ENCODE data around the gene PRPF40B.

PRPF40B gene

DNA sequence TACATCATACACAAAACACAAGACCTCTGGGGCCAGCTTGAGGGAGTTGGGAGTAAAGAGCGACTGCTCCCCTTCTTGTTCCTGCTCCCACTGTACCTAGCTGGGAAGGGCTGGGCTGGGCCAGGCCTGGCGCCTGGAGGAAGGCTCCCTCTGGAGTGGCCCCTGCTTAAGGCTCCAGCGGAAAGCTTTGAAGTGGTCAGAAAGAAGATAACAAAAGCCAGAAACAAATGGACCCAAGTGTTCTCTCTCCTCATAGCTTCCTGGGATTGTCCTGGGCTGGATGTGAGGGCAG, 25.3 kb downstream of the PRPF40B start:
- H3K36me3 ChIP-seq = peaks cover 79% of the 10 kb centered on the region
- no peak overlapping the region for H3K4me3 ChIP-seq (ENCODE audit: low read depth, low read length)
- TF ChIP-seq, protein P1, sequence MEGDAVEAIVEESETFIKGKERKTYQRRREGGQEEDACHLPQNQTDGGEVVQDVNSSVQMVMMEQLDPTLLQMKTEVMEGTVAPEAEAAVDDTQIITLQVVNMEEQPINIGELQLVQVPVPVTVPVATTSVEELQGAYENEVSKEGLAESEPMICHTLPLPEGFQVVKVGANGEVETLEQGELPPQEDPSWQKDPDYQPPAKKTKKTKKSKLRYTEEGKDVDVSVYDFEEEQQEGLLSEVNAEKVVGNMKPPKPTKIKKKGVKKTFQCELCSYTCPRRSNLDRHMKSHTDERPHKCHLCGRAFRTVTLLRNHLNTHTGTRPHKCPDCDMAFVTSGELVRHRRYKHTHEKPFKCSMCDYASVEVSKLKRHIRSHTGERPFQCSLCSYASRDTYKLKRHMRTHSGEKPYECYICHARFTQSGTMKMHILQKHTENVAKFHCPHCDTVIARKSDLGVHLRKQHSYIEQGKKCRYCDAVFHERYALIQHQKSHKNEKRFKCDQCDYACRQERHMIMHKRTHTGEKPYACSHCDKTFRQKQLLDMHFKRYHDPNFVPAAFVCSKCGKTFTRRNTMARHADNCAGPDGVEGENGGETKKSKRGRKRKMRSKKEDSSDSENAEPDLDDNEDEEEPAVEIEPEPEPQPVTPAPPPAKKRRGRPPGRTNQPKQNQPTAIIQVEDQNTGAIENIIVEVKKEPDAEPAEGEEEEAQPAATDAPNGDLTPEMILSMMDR (IDR thresholded peaks at IDR 0.05; ENCODE audit: low read depth, low read length) = no peak
- DNase-seq = no peak
- no peak overlapping the region for H3K27ac ChIP-seq
- no peaks in the 10 kb centered on the region for H3K27me3 ChIP-seq (ENCODE audit: insufficient read depth, low read depth, severe bottlenecking)
- H3K9me3 ChIP-seq (ENCODE audit: severe bottlenecking) = no peaks in the 10 kb centered on the region

DNA sequence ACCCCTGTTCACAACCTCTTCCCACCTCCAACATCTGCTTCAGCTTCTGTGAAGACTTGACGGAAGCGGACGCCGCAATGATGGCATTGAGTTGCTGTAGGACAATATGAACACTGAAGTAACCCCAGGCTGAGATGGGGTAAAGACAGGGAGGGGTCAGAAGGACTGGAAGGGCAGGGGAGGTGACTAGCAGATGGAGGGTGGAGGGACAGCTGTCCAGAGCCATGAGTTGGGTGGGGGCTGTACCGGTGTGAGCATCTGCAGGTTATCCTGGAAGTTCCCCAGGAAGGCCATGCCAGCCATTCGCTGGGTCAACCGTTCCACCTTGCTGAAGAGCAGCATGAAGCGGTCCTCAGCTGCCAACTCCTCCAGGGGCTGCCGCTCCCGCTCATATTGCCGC, 26.1 kb downstream of the PRPF40B start:
- DNase-seq = no peak
- peaks cover 78% of the 10 kb centered on the region for H3K36me3 ChIP-seq
- H3K27ac ChIP-seq = no peak overlapping the region
- no peak overlapping the region for H3K4me3 ChIP-seq (ENCODE audit: low read depth, low read length)
- no peaks in the 10 kb centered on the region for H3K27me3 ChIP-seq (ENCODE audit: insufficient read depth, low read depth, severe bottlenecking)
- no peaks in the 10 kb centered on the region for H3K9me3 ChIP-seq (ENCODE audit: severe bottlenecking)
- TF ChIP-seq, protein P1 (IDR thresholded peaks at IDR 0.05; ENCODE audit: low read depth, low read length) = no peak

DNA sequence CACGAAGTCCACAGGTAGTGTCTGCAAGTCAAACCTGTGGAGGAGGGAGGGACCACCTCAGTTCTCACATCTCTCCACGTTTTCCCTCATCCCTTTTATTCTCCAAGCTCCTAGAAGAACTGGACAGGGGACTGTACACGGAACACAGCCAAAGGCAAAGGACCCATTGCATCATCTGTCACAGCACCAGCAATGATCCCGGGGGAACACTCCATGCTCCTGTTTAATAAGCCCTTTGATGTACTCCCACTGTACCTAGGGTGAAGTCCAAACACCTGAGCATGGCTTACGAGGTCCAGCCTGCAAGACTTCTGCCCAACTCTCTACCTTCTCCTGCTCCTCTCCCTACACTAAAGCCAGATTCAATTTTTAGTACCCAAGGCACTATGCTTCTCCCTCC, 26.5 kb downstream of the PRPF40B start:
- Histone ChIP-seq H3K36me3 (peaks cover 78% of the 10 kb centered on the region), H3K4me3 (ENCODE audit: low read depth, low read length) (no peak overlapping the region), H3K9me3 (ENCODE audit: severe bottlenecking) (no peaks in the 10 kb centered on the region), H3K27me3 (ENCODE audit: insufficient read depth, low read depth, severe bottlenecking) (no peaks in the 10 kb centered on the region), H3K27ac (no peak overlapping the region)
- TF ChIP-seq, protein P1 (IDR thresholded peaks at IDR 0.05; ENCODE audit: low read depth, low read length) = no peak
- no peak for DNase-seq

DNA sequence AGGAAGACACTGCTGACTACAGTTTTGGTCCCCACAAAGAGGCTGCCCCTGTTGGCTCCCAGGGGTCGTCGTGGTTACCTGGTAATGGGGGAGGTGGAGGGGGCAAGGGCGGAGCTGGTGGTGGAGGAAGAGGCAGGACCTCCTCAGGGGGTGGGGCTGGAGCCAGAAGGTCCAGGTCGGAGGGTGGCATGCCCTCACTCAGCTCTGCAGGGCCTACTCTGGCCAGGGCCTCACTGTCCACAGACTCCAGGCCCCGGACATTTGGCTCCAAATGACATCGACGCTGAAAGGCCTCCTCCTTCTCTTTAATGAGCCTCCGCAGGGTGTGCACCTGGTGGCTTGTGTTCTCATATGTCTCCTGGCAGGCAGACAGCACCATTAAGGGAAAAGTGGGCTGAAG, 28.5 kb downstream of the PRPF40B start:
- no peaks in the 10 kb centered on the region for H3K9me3 ChIP-seq (ENCODE audit: severe bottlenecking)
- peaks cover 73% of the 10 kb centered on the region for H3K36me3 ChIP-seq
- no peak overlapping the region for H3K4me3 ChIP-seq (ENCODE audit: low read depth, low read length)
- no peak overlapping the region for H3K27ac ChIP-seq
- TF ChIP-seq, protein P1 (IDR thresholded peaks at IDR 0.05; ENCODE audit: low read depth, low read length) = no peak
- DNase-seq = no peak
- no peaks in the 10 kb centered on the region for H3K27me3 ChIP-seq (ENCODE audit: insufficient read depth, low read depth, severe bottlenecking)

DNA sequence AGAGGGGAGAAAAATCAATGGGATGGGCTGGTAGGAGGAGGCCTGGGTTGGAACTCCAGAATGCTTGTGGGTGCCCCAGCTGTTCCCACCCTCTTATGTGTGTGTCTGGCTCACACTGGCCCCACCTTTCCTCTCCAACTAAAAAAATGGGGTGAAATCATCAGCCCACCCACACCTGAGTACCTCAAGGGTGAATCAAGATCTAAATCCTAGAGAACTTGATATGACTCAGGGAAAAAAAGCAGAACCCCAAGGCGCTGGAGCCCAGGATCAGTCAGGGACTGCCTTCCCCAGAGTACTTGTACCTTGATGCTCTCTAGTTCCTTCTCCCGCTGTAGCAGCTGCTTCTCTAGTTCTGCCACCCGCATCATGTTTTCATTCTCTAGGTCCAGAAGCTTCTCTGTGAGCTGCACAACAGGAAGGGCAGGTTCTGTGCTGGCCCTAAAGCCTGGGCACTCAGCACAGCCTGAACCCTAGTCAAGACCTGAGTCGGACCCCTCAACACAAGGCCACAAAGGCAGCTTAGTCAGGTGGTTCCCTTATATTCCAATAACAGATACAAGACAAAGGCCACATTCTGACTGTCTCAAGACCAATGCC, 29.7 kb downstream of the PRPF40B start:
- Histone ChIP-seq H3K36me3 (peaks cover 74% of the 10 kb centered on the region), H3K27me3 (ENCODE audit: insufficient read depth, low read depth, severe bottlenecking) (no peaks in the 10 kb centered on the region), H3K9me3 (ENCODE audit: severe bottlenecking) (no peaks in the 10 kb centered on the region), H3K27ac (no peak overlapping the region), H3K4me3 (ENCODE audit: low read depth, low read length) (no peak overlapping the region)
- no peak for DNase-seq
- TF ChIP-seq, protein P1 (IDR thresholded peaks at IDR 0.05; ENCODE audit: low read depth, low read length) = no peak

DNA sequence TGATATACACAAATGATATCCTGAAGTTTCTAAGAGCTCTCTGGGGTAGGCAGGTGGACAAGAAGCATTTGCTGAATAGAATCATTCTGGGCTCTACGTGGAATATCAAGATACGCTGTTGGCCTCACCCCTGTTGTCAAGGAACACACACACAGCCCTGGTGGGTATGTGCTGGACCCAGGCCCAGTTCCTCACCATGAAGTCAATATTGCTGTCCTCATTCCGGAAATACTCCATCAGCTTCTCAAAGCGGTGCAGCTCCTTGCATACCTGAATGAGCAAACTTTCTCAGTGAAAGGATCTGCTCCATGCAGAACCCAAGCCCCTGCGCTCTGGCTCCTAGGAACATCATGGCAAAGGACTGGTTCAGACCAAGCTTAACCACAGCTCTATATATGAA, 31.4 kb downstream of the PRPF40B start:
- no peak overlapping the region for H3K27ac ChIP-seq
- peaks cover 69% of the 10 kb centered on the region for H3K36me3 ChIP-seq
- H3K27me3 ChIP-seq (ENCODE audit: insufficient read depth, low read depth, severe bottlenecking) = no peaks in the 10 kb centered on the region
- no peak for DNase-seq
- no peaks in the 10 kb centered on the region for H3K9me3 ChIP-seq (ENCODE audit: severe bottlenecking)
- H3K4me3 ChIP-seq (ENCODE audit: low read depth, low read length) = no peak overlapping the region
- TF ChIP-seq, protein P1 (IDR thresholded peaks at IDR 0.05; ENCODE audit: low read depth, low read length) = no peak

All from WERI-Rb-1 (cell line).